Body of pancreas (tissue), 4 donors: Measurements from ENCODE around the gene ADCY2. TPM values are rescaled to one million over a fixed set of nuclear protein-coding genes. Genes with fewer than 3 reads are reported as not detected.

Experiments used
- ATAC-seq: fragments of 150-250 bp; one replicate; pipeline ENCODE4 v1.9.1; 2016
- DNase-seq, 4 donors: peaks; one replicate each; pipeline ENCODE4 v3.0.0-alpha.2; 2019
- H3K27ac ChIP-seq, 4 donors: fragments of 200-600 bp; sonication (generic); 1 replicate in 3 of 4; 2 replicates in 1 of 4; pipeline versions ENCODE4 v1.5.1 to v1.6.1; 2016 to 2019; ENCODE audit warnings: mild to moderate bottlenecking in 1 of 4, mixed read lengths in 1 of 4, moderate library complexity in 1 of 4
- H3K27me3 ChIP-seq, 2 donors: fragments of 200-600 bp; sonication (generic); one replicate each; pipeline ENCODE4 v1.6.0; 2016; ENCODE audit warnings: mild to moderate bottlenecking in 1 of 2
- H3K36me3 ChIP-seq, 2 donors: fragments of 200-600 bp; sonication (generic); replicated peaks in 1 of 2; 2 replicates each; pipeline ENCODE4 v1.5.1; 2016; ENCODE audit warnings: low read depth in 2 of 2; ENCODE audit not compliant: insufficient read depth in 1 of 2
- H3K4me1 ChIP-seq: fragments of 200-600 bp; sonication (generic); one replicate; pipeline ENCODE4 v1.6.0; 2016
- H3K4me3 ChIP-seq, 2 donors: fragments of 200-600 bp; sonication (generic); 1 replicate in 1 of 2; 2 replicates in 1 of 2; pipeline ENCODE4 v1.5.1; 2016 to 2019
- H3K9me3 ChIP-seq, 3 donors: fragments of 200-600 bp; sonication (generic); 1 replicate in 2 of 3; 2 replicates in 1 of 3; pipeline ENCODE4 v1.5.1; 2016
- CTCF ChIP-seq, 7 experiments: fragments of 450-650 bp in 4 of 7; fragments of 200-600 bp in 3 of 7; sonication (generic) in 3 of 7; IDR thresholded peaks; one replicate each; pipeline ENCODE4 v1.5.1; 2016 to 2019; ENCODE audit warnings: antibody characterized with exemption in 7 of 7
- POLR2A ChIP-seq, 3 donors: fragments of 450-650 bp; IDR thresholded peaks; one replicate each; pipeline ENCODE4 v1.6.1; 2016; ENCODE audit warnings: antibody characterized with exemption in 3 of 3, mild to moderate bottlenecking in 2 of 3
- WGBS, 2 donors: methylation state at CpG; one replicate each; pipeline ENCODE4 v1.1.5; 2017; 5-methylcytosine and 5-hydroxymethylcytosine counted together
- intact Hi-C: fragments of 100-400 bp; cut with DNase I; formaldehyde crosslinking; loops from one replicate; pipeline ENCODE4 v1.15.1; 2023
- total RNA-seq, 2 donors: library from RNA; depleted of rRNA; stranded (reverse); fragments of >200 nt; gene quantifications; one replicate each; pipeline ENCODE4 v1.1.0, GENCODE V29; 2016

ADCY2 gene
- total RNA-seq, 2 donors from 2014 or later, result 0.52 to 4.6 TPM

- no peaks in the 10 kb centered on the region for H3K9me3 ChIP-seq
- no peaks in the 10 kb centered on the region for H3K27me3 ChIP-seq
- intact Hi-C loops, result no loop called here
- H3K4me3 ChIP-seq, result no peak overlapping the region
- DNase-seq (peak; percentile 68 to 77 (median 72)), ATAC-seq (no peak)
- TF ChIP-seq CTCF (IDR thresholded peaks at IDR 0.05) (peak; percentile 47 to 95 (median 78)), POLR2A (IDR thresholded peaks at IDR 0.05) (no peak)
- H3K27ac ChIP-seq, result no peak overlapping the region
- H3K36me3 ChIP-seq, result no peaks in the 10 kb centered on the region
- H3K4me1 ChIP-seq, result no peaks in the 10 kb centered on the region
- 17 to 18% methylated on average over 11 of the region's 11 CpGs for WGBS, 2 donors
Measured at GRCh38 chr5:7745882-7746610, 350.1 kb downstream of the ADCY2 start.

- H3K27ac ChIP-seq, result no peak overlapping the region
- H3K27me3 ChIP-seq, result no peaks in the 10 kb centered on the region
- no peaks in the 10 kb centered on the region for H3K36me3 ChIP-seq
- ATAC-seq (no peak), DNase-seq (no peak)
- intact Hi-C loops, result no loop called here
- TF ChIP-seq POLR2A (IDR thresholded peaks at IDR 0.05), result no peak
- H3K4me1 ChIP-seq, result no peaks in the 10 kb centered on the region
- no peaks in the 10 kb centered on the region for H3K9me3 ChIP-seq
- WGBS, 2 donors, result 80 to 83% methylated on average over 6 of the region's 6 CpGs
- H3K4me3 ChIP-seq, result no peak overlapping the region
Measured at GRCh38 chr5:7747728-7748127, 351.8 kb downstream of the ADCY2 start.

GRCh38 chr5:7749626-7750025, 353.7 kb downstream of the ADCY2 start:
- intact Hi-C loops, result no loop called here
- 43 to 56% methylated on average over 7 of the region's 7 CpGs for WGBS, 2 donors
- H3K27ac ChIP-seq, result no peak overlapping the region
- H3K36me3 ChIP-seq, result no peaks in the 10 kb centered on the region
- ATAC-seq (no peak), DNase-seq (no peak)
- no peak for TF ChIP-seq CTCF (IDR thresholded peaks at IDR 0.05)
- TF ChIP-seq POLR2A (IDR thresholded peaks at IDR 0.05), result no peak
- no peaks in the 10 kb centered on the region for H3K9me3 ChIP-seq
- H3K4me3 ChIP-seq, result no peak overlapping the region
- no peaks in the 10 kb centered on the region for H3K27me3 ChIP-seq
- H3K4me1 ChIP-seq, result no peaks in the 10 kb centered on the region

- TF ChIP-seq POLR2A (IDR thresholded peaks at IDR 0.05) (no peak), CTCF (IDR thresholded peaks at IDR 0.05) (no peak)
- no peak for DNase-seq
- intact Hi-C loops, result no loop called here
- ATAC-seq, result no peak
- H3K27ac ChIP-seq, result no peak overlapping the region
- WGBS, 2 donors, result 76 to 77% methylated on average over 5 of the region's 5 CpGs
- H3K36me3 ChIP-seq, result no peaks in the 10 kb centered on the region
- H3K9me3 ChIP-seq, result no peaks in the 10 kb centered on the region
- no peaks in the 10 kb centered on the region for H3K4me1 ChIP-seq
- no peaks in the 10 kb centered on the region for H3K27me3 ChIP-seq
- no peak overlapping the region for H3K4me3 ChIP-seq
Measured at GRCh38 chr5:7751874-7752273, 355.9 kb downstream of the ADCY2 start.

GRCh38 chr5:7753181-7753580, 357.2 kb downstream of the ADCY2 start:
- H3K27me3 ChIP-seq, result no peaks in the 10 kb centered on the region
- no peaks in the 10 kb centered on the region for H3K4me1 ChIP-seq
- H3K27ac ChIP-seq, result no peak overlapping the region
- no peak for DNase-seq
- no peaks in the 10 kb centered on the region for H3K36me3 ChIP-seq
- intact Hi-C loops, result no loop called here
- no peaks in the 10 kb centered on the region for H3K9me3 ChIP-seq
- ATAC-seq, result no peak
- no peak for TF ChIP-seq POLR2A (IDR thresholded peaks at IDR 0.05)
- TF ChIP-seq CTCF (IDR thresholded peaks at IDR 0.05), result no peak
- WGBS, 2 donors, result 43 to 45% methylated on average over 3 of the region's 3 CpGs
- no peak overlapping the region for H3K4me3 ChIP-seq
